ENCODE data around the gene PI4KB. TPM values are rescaled to one million over a fixed set of nuclear protein-coding genes. Genes with fewer than 3 reads are reported as not detected.

PI4KB gene
- total and polyA plus RNA-seq, 2 of the 4 experiments (the other 2 are of a cell fraction), result 82.4 to 94.5 TPM

- Histone ChIP-seq H3K56ac (ENCODE audit: extremely low read depth, insufficient read depth, low read length) (no peak overlapping the region), H3K18ac (ENCODE audit: low read depth, low read length) (no peak overlapping the region), H3K4me2 (ENCODE audit: low read depth, low read length) (no peak overlapping the region), H3K4ac (ENCODE audit: low read depth, low read length) (no peak overlapping the region), H2BK20ac (ENCODE audit: low read depth, low read length) (no peak overlapping the region), H2BK5ac (ENCODE audit: low read depth, low read length, poor library complexity, severe bottlenecking) (no peak overlapping the region), H2BK120ac (ENCODE audit: low read depth, low read length) (no peak overlapping the region), H2AK9ac (replicated peaks; ENCODE audit: low read depth, low read length, poor library complexity) (no peak overlapping the region), H4K5ac (ENCODE audit: low read depth, low read length) (no peak overlapping the region), H3K23ac (ENCODE audit: low read depth, low read length) (no peak overlapping the region), H4K8ac (ENCODE audit: low read depth in 2 of 2, low read length in 2 of 2) (no peak overlapping the region), H3K9ac (ENCODE audit: low read depth, low read length) (no peak overlapping the region), H3K4me1 (ENCODE audit: control insufficient read depth, insufficient read depth, low read length) (no peaks in the 10 kb centered on the region), H4K91ac (ENCODE audit: insufficient read depth, low read depth, low read length) (no peak overlapping the region), H2AFZ (replicated peaks; ENCODE audit: low read length, poor library complexity) (no peak overlapping the region), H4K20me1 (ENCODE audit: insufficient read depth, low read length) (peaks cover 14% of the 10 kb centered on the region), H3K9me3 (ENCODE audit: control insufficient read depth, insufficient read depth, low read length) (no peaks in the 10 kb centered on the region), H3K27me3 (ENCODE audit: control insufficient read depth, insufficient read depth, low read length) (no peaks in the 10 kb centered on the region), H3K9me1 (ENCODE audit: insufficient read depth, low read length) (no peaks in the 10 kb centered on the region), H3K14ac (replicated peaks; ENCODE audit: low read depth, low read length) (no peak overlapping the region), H3K4me3 (ENCODE audit: insufficient read depth, low read depth, low read length) (no peak overlapping the region), H3K27ac (ENCODE audit: insufficient read depth, low read length) (no peak overlapping the region), H3K36me3 (ENCODE audit: control insufficient read depth, insufficient read depth, low read length) (peaks cover 87% of the 10 kb centered on the region), H2BK15ac (ENCODE audit: low read depth, low read length) (no peak overlapping the region), H3K79me1 (ENCODE audit: low read depth in 1 of 2, low read length in 2 of 2) (peaks cover 3 to 27% of the 10 kb centered on the region in 2 experiments), H2AK5ac (ENCODE audit: low read depth, low read length) (no peak overlapping the region)
- intact Hi-C loops (cut with micrococcal nuclease), result no loop called here
- in situ Hi-C loops (cut with MboI; ENCODE audit: low sequenced_read_pairs), result no loop called here
- dilution Hi-C loops (cut with HindIII; ENCODE audit: low sequenced_read_pairs, unreplicated experiment), result no loop called here
- DNase-seq (no peak), ATAC-seq (ENCODE audit: low read depth) (no peak)
- no CpG with 5 or more reads among the region's 6 CpGs for WGBS, 2 experiments (ENCODE audit: extremely low coverage in 2 of 2, insufficient read length in 1 of 2)
- POLR2A ChIA-PET (ENCODE audit: unreplicated experiment), result interaction anchor here (0.6 kb wide), 1 partner anchor 17 kb away, joined by 3 read pairs; no protein-coding TSS in a partner anchor
- BruUV-seq (replicated peaks), result no TSS peak
- TF ChIP-seq FOS (IDR thresholded peaks at IDR 0.05; ENCODE audit: low read depth, low read length), result no peak
- CTCF ChIA-PET, result no interaction called here
Measured at GRCh38 chr1:151293093-151293492, 34.1 kb downstream of the PI4KB start.

Data from IMR-90 (cell line).